Measurements from ENCODE around the gene PSMB7. TPM values are rescaled to one million over a fixed set of nuclear protein-coding genes. Genes with fewer than 3 reads are reported as not detected.

Gene PSMB7
- total and polyA plus RNA-seq, 2 donors (not counting 1 experiment from before 2014, with no cell fraction given) = 206 to 290 TPM

DNA sequence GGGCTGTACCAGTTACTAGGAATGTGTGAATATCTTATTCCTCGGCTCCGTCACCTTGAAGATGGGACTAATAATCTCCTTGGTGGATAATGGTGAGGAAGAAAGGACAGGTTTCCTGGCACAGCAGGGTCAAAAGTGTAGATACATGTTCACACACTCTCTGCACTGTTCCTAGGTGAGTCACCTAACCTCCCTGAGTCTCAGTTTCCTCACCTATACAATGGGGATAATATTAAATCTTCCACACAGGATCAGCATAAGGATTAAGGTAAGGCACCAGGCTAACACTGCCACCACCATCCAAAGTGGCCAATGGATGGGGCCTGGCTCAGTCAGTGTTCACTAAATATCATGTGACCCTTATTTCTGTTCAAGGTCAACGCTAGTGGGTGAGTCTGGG lies 66.9 kb downstream of the PSMB7 start:
- H3K27ac ChIP-seq (ENCODE audit: insufficient read depth, low read length) = no peak overlapping the region
- no peaks in the 10 kb centered on the region for H4K20me1 ChIP-seq (ENCODE audit: control insufficient read depth, extremely low read depth, insufficient read depth, low read length)
- H3K36me3 ChIP-seq (ENCODE audit: control insufficient read depth, insufficient read depth, low read length) = peaks cover 61% of the 10 kb centered on the region
- H3K9me3 ChIP-seq (ENCODE audit: control insufficient read depth, insufficient read depth, low read depth, low read length) = no peaks in the 10 kb centered on the region
- peaks cover 3% of the 10 kb centered on the region for H3K4me1 ChIP-seq (ENCODE audit: control insufficient read depth, extremely low read depth, insufficient read depth, low read length)
- no peak for DNase-seq (ENCODE audit: low read depth in 2 of 2)
- H2AFZ ChIP-seq (ENCODE audit: low read length) = no peak overlapping the region
- no peak overlapping the region for H3K4me3 ChIP-seq (replicated peaks in 1 of 4; ENCODE audit: control extremely low read depth in 1 of 4, insufficient read depth in 1 of 4, low read depth in 3 of 4, low read length in 4 of 4)
- no peak for TF ChIP-seq EZH2 (IDR thresholded peaks at IDR 0.05; ENCODE audit: low read length, missing control alignments)
- TF ChIP-seq, protein P1, sequence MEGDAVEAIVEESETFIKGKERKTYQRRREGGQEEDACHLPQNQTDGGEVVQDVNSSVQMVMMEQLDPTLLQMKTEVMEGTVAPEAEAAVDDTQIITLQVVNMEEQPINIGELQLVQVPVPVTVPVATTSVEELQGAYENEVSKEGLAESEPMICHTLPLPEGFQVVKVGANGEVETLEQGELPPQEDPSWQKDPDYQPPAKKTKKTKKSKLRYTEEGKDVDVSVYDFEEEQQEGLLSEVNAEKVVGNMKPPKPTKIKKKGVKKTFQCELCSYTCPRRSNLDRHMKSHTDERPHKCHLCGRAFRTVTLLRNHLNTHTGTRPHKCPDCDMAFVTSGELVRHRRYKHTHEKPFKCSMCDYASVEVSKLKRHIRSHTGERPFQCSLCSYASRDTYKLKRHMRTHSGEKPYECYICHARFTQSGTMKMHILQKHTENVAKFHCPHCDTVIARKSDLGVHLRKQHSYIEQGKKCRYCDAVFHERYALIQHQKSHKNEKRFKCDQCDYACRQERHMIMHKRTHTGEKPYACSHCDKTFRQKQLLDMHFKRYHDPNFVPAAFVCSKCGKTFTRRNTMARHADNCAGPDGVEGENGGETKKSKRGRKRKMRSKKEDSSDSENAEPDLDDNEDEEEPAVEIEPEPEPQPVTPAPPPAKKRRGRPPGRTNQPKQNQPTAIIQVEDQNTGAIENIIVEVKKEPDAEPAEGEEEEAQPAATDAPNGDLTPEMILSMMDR (conservative IDR thresholded peaks at IDR 0.05 in 1 of 2, IDR thresholded peaks at IDR 0.05 in 1 of 2; ENCODE audit: low read depth in 1 of 2, low read length in 2 of 2) = no peak
- H3K9ac ChIP-seq (ENCODE audit: insufficient read depth, low read length) = no peak overlapping the region
- no peaks in the 10 kb centered on the region for H3K27me3 ChIP-seq (ENCODE audit: control insufficient read depth, insufficient read depth, low read length)
- H3K79me2 ChIP-seq (ENCODE audit: control insufficient read depth, insufficient read depth, low read length) = no peaks in the 10 kb centered on the region
- H3K4me2 ChIP-seq (ENCODE audit: extremely low read depth, insufficient read depth, low read length) = no peak overlapping the region

DNA sequence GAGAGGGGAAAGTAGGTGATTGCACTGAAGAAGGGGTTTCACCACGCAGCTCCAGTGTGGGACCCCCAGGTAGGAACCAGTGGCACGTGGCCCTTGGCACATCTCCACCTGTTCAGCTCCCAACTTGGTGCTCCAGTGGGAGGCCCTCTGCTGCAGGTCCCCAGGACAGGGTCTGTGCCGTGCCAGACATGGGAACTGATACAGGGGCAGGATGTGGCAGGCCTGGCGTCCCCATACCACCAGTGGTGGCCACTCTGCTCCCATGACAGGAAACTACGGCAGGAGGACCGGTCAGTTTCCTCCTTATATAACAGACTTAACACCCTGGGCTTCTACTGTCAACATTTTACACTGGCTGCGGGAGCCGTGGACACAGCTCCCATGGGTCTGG lies 67.3 kb downstream of the PSMB7 start:
- DNase-seq (ENCODE audit: low read depth in 2 of 2) = no peak
- no peaks in the 10 kb centered on the region for H3K9me3 ChIP-seq (ENCODE audit: control insufficient read depth, insufficient read depth, low read depth, low read length)
- H2AFZ ChIP-seq (ENCODE audit: low read length) = no peak overlapping the region
- H3K27ac ChIP-seq (ENCODE audit: insufficient read depth, low read length) = no peak overlapping the region
- H3K4me2 ChIP-seq (ENCODE audit: extremely low read depth, insufficient read depth, low read length) = no peak overlapping the region
- peaks cover 59% of the 10 kb centered on the region for H3K36me3 ChIP-seq (ENCODE audit: control insufficient read depth, insufficient read depth, low read length)
- H4K20me1 ChIP-seq (ENCODE audit: control insufficient read depth, extremely low read depth, insufficient read depth, low read length) = no peaks in the 10 kb centered on the region
- no peaks in the 10 kb centered on the region for H3K27me3 ChIP-seq (ENCODE audit: control insufficient read depth, insufficient read depth, low read length)
- no peak for TF ChIP-seq EZH2 (IDR thresholded peaks at IDR 0.05; ENCODE audit: low read length, missing control alignments)
- TF ChIP-seq, protein P1 (conservative IDR thresholded peaks at IDR 0.05 in 1 of 2, IDR thresholded peaks at IDR 0.05 in 1 of 2; ENCODE audit: low read depth in 1 of 2, low read length in 2 of 2) = no peak
- H3K79me2 ChIP-seq (ENCODE audit: control insufficient read depth, insufficient read depth, low read length) = no peaks in the 10 kb centered on the region
- H3K9ac ChIP-seq (ENCODE audit: insufficient read depth, low read length) = no peak overlapping the region
- H3K4me3 ChIP-seq (replicated peaks in 1 of 4; ENCODE audit: control extremely low read depth in 1 of 4, insufficient read depth in 1 of 4, low read depth in 3 of 4, low read length in 4 of 4) = no peak overlapping the region
- peaks cover 6% of the 10 kb centered on the region for H3K4me1 ChIP-seq (ENCODE audit: control insufficient read depth, extremely low read depth, insufficient read depth, low read length)

DNA sequence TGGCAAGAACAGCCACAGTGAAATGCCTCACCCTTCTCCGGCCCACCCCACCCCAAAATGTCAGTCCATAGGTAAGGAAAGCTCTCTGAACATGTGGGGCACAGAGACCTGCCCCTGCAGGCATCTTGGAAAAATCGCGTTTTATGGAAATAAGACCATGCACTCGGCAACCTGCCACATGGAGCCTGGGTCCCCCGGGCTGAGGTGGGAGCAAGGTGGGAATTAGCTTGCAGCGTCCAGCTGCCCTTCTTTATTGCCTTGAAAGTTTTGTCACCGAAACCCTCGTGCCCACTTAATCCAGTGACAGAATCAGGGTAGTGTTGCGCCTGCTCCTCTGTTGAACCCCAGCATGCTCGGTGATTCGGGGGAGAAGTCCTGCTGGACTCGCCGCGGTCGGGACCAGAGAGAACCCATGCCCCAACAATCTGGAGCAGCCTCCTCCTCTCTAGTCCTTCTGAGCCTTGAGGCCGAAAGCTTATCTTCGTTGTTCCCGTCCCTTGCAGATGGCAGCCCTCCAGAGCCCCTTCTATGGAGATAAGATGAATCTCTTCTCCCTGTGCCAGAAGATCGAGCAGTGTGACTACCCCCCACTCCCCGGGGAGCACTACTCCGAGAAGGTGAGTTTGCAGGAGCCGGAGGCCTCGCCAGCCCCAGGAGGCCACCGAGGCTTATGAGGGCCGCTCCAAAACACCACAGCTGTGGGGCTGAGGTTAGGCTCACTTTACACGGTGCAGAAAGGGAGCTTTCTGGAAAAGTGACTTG lies 67.9 kb downstream of the PSMB7 start:
- no peak overlapping the region for H3K4me2 ChIP-seq (ENCODE audit: extremely low read depth, insufficient read depth, low read length)
- no peak overlapping the region for H3K9ac ChIP-seq (ENCODE audit: insufficient read depth, low read length)
- TF ChIP-seq, protein P1 (conservative IDR thresholded peaks at IDR 0.05 in 1 of 2, IDR thresholded peaks at IDR 0.05 in 1 of 2; ENCODE audit: low read depth in 1 of 2, low read length in 2 of 2) = no peak
- no peak for TF ChIP-seq EZH2 (IDR thresholded peaks at IDR 0.05; ENCODE audit: low read length, missing control alignments)
- no peaks in the 10 kb centered on the region for H3K79me2 ChIP-seq (ENCODE audit: control insufficient read depth, insufficient read depth, low read length)
- no peak overlapping the region for H2AFZ ChIP-seq (ENCODE audit: low read length)
- DNase-seq (ENCODE audit: low read depth in 2 of 2) = no peak
- no peak overlapping the region for H3K4me3 ChIP-seq (replicated peaks in 1 of 4; ENCODE audit: control extremely low read depth in 1 of 4, insufficient read depth in 1 of 4, low read depth in 3 of 4, low read length in 4 of 4)
- peaks cover 12% of the 10 kb centered on the region for H3K4me1 ChIP-seq (ENCODE audit: control insufficient read depth, extremely low read depth, insufficient read depth, low read length)
- H3K27ac ChIP-seq (ENCODE audit: insufficient read depth, low read length) = no peak overlapping the region
- H3K27me3 ChIP-seq (ENCODE audit: control insufficient read depth, insufficient read depth, low read length) = no peaks in the 10 kb centered on the region
- H4K20me1 ChIP-seq (ENCODE audit: control insufficient read depth, extremely low read depth, insufficient read depth, low read length) = no peaks in the 10 kb centered on the region
- no peaks in the 10 kb centered on the region for H3K9me3 ChIP-seq (ENCODE audit: control insufficient read depth, insufficient read depth, low read depth, low read length)
- H3K36me3 ChIP-seq (ENCODE audit: control insufficient read depth, insufficient read depth, low read length) = peaks cover 54% of the 10 kb centered on the region
